Right renal pelvis (tissue), 4 donors: ENCODE data around the gene RDH12. TPM values are rescaled to one million over a fixed set of nuclear protein-coding genes. Genes with fewer than 3 reads are reported as not detected.

ENCODE experiments used
- DNase-seq, 4 donors: peaks; one replicate each; pipeline ENCODE4 v3.0.0-alpha.2; 2013; ENCODE audit warnings: low read depth in 4 of 4, low spot score in 3 of 4, missing footprints in 1 of 4
- polyA plus RNA-seq, 4 donors: library from polyadenylated mRNA; unstranded; fragments of 120-200 nt; gene quantifications; one replicate each; pipeline ENCODE4 v1.2.1, GENCODE V29; 2013; ENCODE audit not compliant: insufficient read length in 4 of 4

The RDH12 gene
- polyA plus RNA-seq, 4 donors, result 0.43 to 1.2 (median 0.66) TPM

GRCh38 chr14:67746927-67747326 lies 45.2 kb downstream of the RDH12 start:
- DNase-seq, result no peak

- DNase-seq, result no peak
Observed at GRCh38 chr14:67748312-67748711, 46.6 kb downstream of the RDH12 start.

GRCh38 chr14:67749341-67750084 lies 47.8 kb downstream of the RDH12 start:
- DNase-seq, result no peak

GRCh38 chr14:67756496-67756895 lies 54.8 kb downstream of the RDH12 start:
- no peak for DNase-seq

GRCh38 chr14:67757175-67757574 lies 55.5 kb downstream of the RDH12 start:
- no peak for DNase-seq

GRCh38 chr14:67759916-67760315 lies 58.2 kb downstream of the RDH12 start:
- DNase-seq, result no peak

- no peak for DNase-seq
Observed at GRCh38 chr14:67762051-67762450, 60.4 kb downstream of the RDH12 start.

GRCh38 chr14:67763158-67763822 lies 61.6 kb downstream of the RDH12 start:
- no peak for DNase-seq

GRCh38 chr14:67764496-67764895 lies 62.8 kb downstream of the RDH12 start:
- DNase-seq, result no peak

- DNase-seq, result no peak
Observed at GRCh38 chr14:67765192-67765834, 63.6 kb downstream of the RDH12 start.

- DNase-seq, result no peak
Observed at GRCh38 chr14:67766035-67766680, 64.5 kb downstream of the RDH12 start.

GRCh38 chr14:67768219-67768618 lies 66.5 kb downstream of the RDH12 start:
- DNase-seq, result no peak

- no peak for DNase-seq
Observed at GRCh38 chr14:67773844-67774377, 72.2 kb downstream of the RDH12 start.

GRCh38 chr14:67776653-67777322 lies 75.1 kb downstream of the RDH12 start:
- no peak for DNase-seq

- no peak for DNase-seq
Observed at GRCh38 chr14:67778792-67779191, 77.1 kb downstream of the RDH12 start.

GRCh38 chr14:67782090-67782489 lies 80.4 kb downstream of the RDH12 start:
- no peak for DNase-seq
